SK-N-SH (cell line): ENCODE data around the gene CD180. TPM values are rescaled to one million over a fixed set of nuclear protein-coding genes. Genes with fewer than 3 reads are reported as not detected.

Experiments used
- CTCF ChIA-PET: fragments of 300-600, 350-600 bp; formaldehyde crosslinking; extraction: SDS; loops from one replicate; lab custom pipeline; 2021; lab: Yijun Ruan, JAX
- POLR2A ChIA-PET: fragments of 350-600 bp; sonication (Branson Sonifier 250); formaldehyde crosslinking; extraction: SDS; loops from one replicate; lab custom pipeline; 2020; ENCODE audit warnings: antibody characterized with exemption, inconsistent platforms; lab: Yijun Ruan, JAX
- DNase-seq: peaks from one replicate; pipeline ENCODE4 v3.0.0; 2012
- H2AFZ ChIP-seq: fragments of 200-600 bp; sonication (generic); 2 replicates; pipeline ENCODE4 v1.8.1; 2016; ENCODE audit warnings: antibody characterized with exemption, mild to moderate bottlenecking, low read depth
- H3F3A ChIP-seq: fragments of 200-600 bp; sonication (generic); replicated peaks from 2 replicates; pipeline ENCODE3; 2016; ENCODE audit warnings: antibody characterized with exemption, mild to moderate bottlenecking; ENCODE audit not compliant: insufficient read depth
- H3K27ac ChIP-seq, 2 experiments: fragments of 200-500 bp in 1 of 2; fragments of 200-600 bp in 1 of 2; sonication (Bioruptor generic) in 1 of 2; sonication (generic), shearing (Covaris generic) in 1 of 2; 2 replicates each; pipeline versions ENCODE4 v1.5.1 to v1.6.1; 2014 to 2016; ENCODE audit warnings: low read depth in 2 of 2, inconsistent platforms in 1 of 2, low read length in 1 of 2, mild to moderate bottlenecking in 1 of 2, mixed read lengths in 1 of 2
- H3K27me3 ChIP-seq: fragments of 200-600 bp; sonication (generic), shearing (Covaris generic); 2 replicates; pipeline ENCODE4 v1.6.1; 2016; ENCODE audit warnings: mixed run types; ENCODE audit not compliant: insufficient read depth
- H3K36me3 ChIP-seq, 2 experiments: fragments of 200-500 bp in 1 of 2; fragments of 200-600 bp in 1 of 2; sonication (Bioruptor generic) in 1 of 2; sonication (generic) in 1 of 2; replicated peaks in 1 of 2; 2 replicates each; pipeline versions ENCODE3 to v1.5.1; 2014 to 2016; ENCODE audit warnings: low read length in 1 of 2, mild to moderate bottlenecking in 1 of 2; ENCODE audit not compliant: insufficient read depth in 2 of 2, control insufficient read depth in 1 of 2
- H3K4me1 ChIP-seq, 2 experiments: fragments of 200-500 bp in 1 of 2; fragments of 200-600 bp in 1 of 2; sonication (Bioruptor generic) in 1 of 2; sonication (generic), shearing (Covaris generic) in 1 of 2; 2 replicates each; pipeline versions ENCODE4 v1.5.1 to v1.6.1; 2014 to 2016; ENCODE audit warnings: low read depth in 1 of 2, low read length in 1 of 2, mixed run types in 1 of 2; ENCODE audit not compliant: insufficient read depth in 2 of 2, control insufficient read depth in 1 of 2
- H3K4me2 ChIP-seq: fragments of 200-600 bp; sonication (generic), shearing (Covaris generic); 2 replicates; pipeline ENCODE4 v1.6.1; 2017; ENCODE audit warnings: mixed run types
- H3K4me3 ChIP-seq, 2 experiments: fragments of 200-500 bp in 1 of 2; fragments of 200-600 bp in 1 of 2; sonication (Bioruptor generic) in 1 of 2; sonication (generic), shearing (Covaris generic) in 1 of 2; 2 replicates each; pipeline versions ENCODE4 v1.5.1 to v1.8.1; 2014 to 2016; ENCODE audit warnings: low read depth in 2 of 2, inconsistent platforms in 1 of 2, low read length in 1 of 2, mild to moderate bottlenecking in 1 of 2, mixed read lengths in 1 of 2, moderate library complexity in 1 of 2
- H3K79me2 ChIP-seq: fragments of 200-600 bp; sonication (generic); 2 replicates; pipeline ENCODE4 v1.8.1; 2017; ENCODE audit warnings: mild to moderate bottlenecking; ENCODE audit not compliant: insufficient read depth
- H3K9ac ChIP-seq: fragments of 200-600 bp; sonication (generic); 2 replicates; pipeline ENCODE4 v1.6.1; 2017; ENCODE audit warnings: mixed run types
- H3K9me2 ChIP-seq: fragments of 200-600 bp; sonication (generic); 2 replicates; pipeline ENCODE4 v1.6.1; 2017; ENCODE audit warnings: mixed run types
- H3K9me3 ChIP-seq: fragments of 200-600 bp; sonication (generic); 2 replicates; pipeline ENCODE4 v1.6.1; 2017; ENCODE audit warnings: mixed run types, mild to moderate bottlenecking, moderate library complexity
- H4K20me1 ChIP-seq: fragments of 200-600 bp; sonication (generic); 2 replicates; pipeline ENCODE4 v1.6.1; 2017; ENCODE audit warnings: mild to moderate bottlenecking, mixed run types; ENCODE audit not compliant: insufficient read depth
- ELF1 ChIP-seq: IDR thresholded peaks from 2 replicates; pipeline ENCODE4 v1.4.0; 2012
- FOSL2 ChIP-seq: IDR thresholded peaks from 2 replicates; pipeline ENCODE4 v1.4.0; 2012; ENCODE audit warnings: low read depth, mild to moderate bottlenecking, moderate library complexity, borderline replicate concordance
- GATA2 ChIP-seq: sonication (generic); formaldehyde crosslinking; IDR thresholded peaks from 2 replicates; pipeline ENCODE4 v1.5.0; 2020; ENCODE audit warnings: mild to moderate bottlenecking, missing genetic modification reagents
- JUND ChIP-seq: IDR thresholded peaks from 2 replicates; pipeline ENCODE4 v1.4.0; 2012
- PBX3 ChIP-seq: IDR thresholded peaks from 2 replicates; pipeline ENCODE4; 2012
- REST ChIP-seq: IDR thresholded peaks from 2 replicates; pipeline ENCODE4 v1.6.1; 2012; ENCODE audit warnings: mild to moderate bottlenecking, low read depth, low read length, moderate library complexity
- TCF12 ChIP-seq: IDR thresholded peaks from 2 replicates; pipeline ENCODE4 v1.4.0; 2012
- YY1 ChIP-seq: IDR thresholded peaks from 2 replicates; pipeline ENCODE4 v1.4.0; 2012; ENCODE audit warnings: low read depth, mild to moderate bottlenecking
- WGBS: methylation state at CpG from one replicate; pipeline ENCODE4 v1.1.6; 2017; ENCODE audit warnings: low lambda C conversion rate; 5-methylcytosine and 5-hydroxymethylcytosine counted together
- polyA plus RNA-seq, 3 experiments: library from polyadenylated mRNA; depleted of rRNA; stranded (reverse); fragments of >200 nt; gene quantifications; 2 replicates each; pipeline ENCODE4 v1.2.3, GENCODE V29; 2012
- TF ChIP-seq, protein P1 (sequence below): IDR thresholded peaks from 2 replicates; pipeline ENCODE4 v1.4.0; 2012; ENCODE audit warnings: low read depth, borderline replicate concordance

CD180 gene
- polyA plus RNA-seq, 1 of the 3 experiments (the other 2 are of a cell fraction) = 0.02 TPM

DNA sequence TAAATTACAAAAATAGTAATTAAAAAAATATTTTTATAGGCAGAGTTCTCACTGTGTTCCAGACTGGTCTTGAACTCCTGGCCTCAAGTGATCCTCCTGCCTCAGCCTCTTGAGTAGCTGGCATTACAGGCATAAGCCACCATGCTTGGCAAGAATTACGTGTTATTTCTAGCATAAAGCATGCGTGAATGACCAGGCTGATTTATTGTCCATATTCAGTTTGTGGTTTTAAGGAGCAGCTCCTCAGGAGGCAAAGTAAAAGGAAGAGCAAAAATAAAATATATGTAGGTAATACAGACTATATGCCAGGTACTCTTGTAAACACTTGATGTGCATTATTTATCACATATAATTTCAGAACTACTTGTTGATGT lies 7.1 kb upstream of the CD180 start (continued):
- no peak for TF ChIP-seq GATA2
- no peak for TF ChIP-seq PBX3
- no peak for TF ChIP-seq FOSL2
- no peak for TF ChIP-seq JUND
- TF ChIP-seq, protein P1, sequence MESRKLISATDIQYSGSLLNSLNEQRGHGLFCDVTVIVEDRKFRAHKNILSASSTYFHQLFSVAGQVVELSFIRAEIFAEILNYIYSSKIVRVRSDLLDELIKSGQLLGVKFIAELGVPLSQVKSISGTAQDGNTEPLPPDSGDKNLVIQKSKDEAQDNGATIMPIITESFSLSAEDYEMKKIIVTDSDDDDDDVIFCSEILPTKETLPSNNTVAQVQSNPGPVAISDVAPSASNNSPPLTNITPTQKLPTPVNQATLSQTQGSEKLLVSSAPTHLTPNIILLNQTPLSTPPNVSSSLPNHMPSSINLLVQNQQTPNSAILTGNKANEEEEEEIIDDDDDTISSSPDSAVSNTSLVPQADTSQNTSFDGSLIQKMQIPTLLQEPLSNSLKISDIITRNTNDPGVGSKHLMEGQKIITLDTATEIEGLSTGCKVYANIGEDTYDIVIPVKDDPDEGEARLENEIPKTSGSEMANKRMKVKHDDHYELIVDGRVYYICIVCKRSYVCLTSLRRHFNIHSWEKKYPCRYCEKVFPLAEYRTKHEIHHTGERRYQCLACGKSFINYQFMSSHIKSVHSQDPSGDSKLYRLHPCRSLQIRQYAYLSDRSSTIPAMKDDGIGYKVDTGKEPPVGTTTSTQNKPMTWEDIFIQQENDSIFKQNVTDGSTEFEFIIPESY = no peak
- TF ChIP-seq TCF12 = no peak
- no peak for TF ChIP-seq YY1

- POLR2A ChIA-PET = no interaction called here
- no peak for DNase-seq
These were observed 6.2 kb upstream of the CD180 start for GRCh38 chr5:67202828-67203227.

More at GRCh38 chr5:67202828-67203227, 6.2 kb upstream of the CD180 start:
- no peaks in the 10 kb centered on the region for H3K36me3 ChIP-seq
- H3K79me2 ChIP-seq = no peaks in the 10 kb centered on the region
- no peak for TF ChIP-seq REST
- TF ChIP-seq ELF1 = no peak
- no peak overlapping the region for H2AFZ ChIP-seq
- no peaks in the 10 kb centered on the region for H3K27me3 ChIP-seq
- no peaks in the 10 kb centered on the region for H4K20me1 ChIP-seq
- H3K27ac ChIP-seq = no peak overlapping the region; a peak in 1 of 4 replicates
- H3K9me3 ChIP-seq = no peaks in the 10 kb centered on the region
- H3K4me3 ChIP-seq = no peak overlapping the region
- WGBS = 92% methylated on average over 4 of the region's 4 CpGs
- no peaks in the 10 kb centered on the region for H3F3A ChIP-seq
- CTCF ChIA-PET = interaction anchor here (1.0 to 12.2 kb wide), 3 partner anchors 27 to 43 kb away, joined by 3 to 201 read pairs (median 3); no protein-coding TSS in a partner anchor
- H3K4me1 ChIP-seq = peaks cover 0 to 17% of the 10 kb centered on the region in 2 experiments; a peak in 2 of 4 replicates
- no peak overlapping the region for H3K4me2 ChIP-seq
- no peaks in the 10 kb centered on the region for H3K9me2 ChIP-seq
- no peak overlapping the region for H3K9ac ChIP-seq
